ELR (cell line): ENCODE measurements around the gene P4HTM.
"Not testable (repeated sequence)": the region's sequence is repeated elsewhere in the genome, so short reads cannot be mapped to it uniquely, and the experiment has no call there.

Experiments used
- DNase-seq: peaks from one replicate; pipeline ENCODE4 v3.0.0-alpha.2; 2015; ENCODE audit warnings: low read depth

P4HTM gene

GRCh38 chr3:49008627-49009026, 18.6 kb downstream of the P4HTM start:
- not testable (repeated sequence) for DNase-seq

- no peak for DNase-seq
These were observed 19.4 kb downstream of the P4HTM start for GRCh38 chr3:49009396-49009795.

GRCh38 chr3:49012441-49013017, 22.5 kb downstream of the P4HTM start:
- no peak for DNase-seq

GRCh38 chr3:49013113-49013737, 23.2 kb downstream of the P4HTM start:
- no peak for DNase-seq

GRCh38 chr3:49013738-49014660, 24.0 kb downstream of the P4HTM start:
- DNase-seq = peak; percentile 60

GRCh38 chr3:49015072-49015471, 25.0 kb downstream of the P4HTM start:
- no peak for DNase-seq

- peak; percentile 57 for DNase-seq
These were observed 25.7 kb downstream of the P4HTM start for GRCh38 chr3:49015765-49016164.

- no peak for DNase-seq
These were observed 26.6 kb downstream of the P4HTM start for GRCh38 chr3:49016414-49017228.

- DNase-seq = peak; percentile 28
These were observed 27.4 kb downstream of the P4HTM start for GRCh38 chr3:49017229-49017970.

- peak; percentile 66 for DNase-seq
These were observed 28.1 kb downstream of the P4HTM start, which contains the start of gene DALRD3 for GRCh38 chr3:49017971-49018706. Gene DALRD3, minus strand, starts transcription at chr3:49018580. Its CDS starts 16 bp downstream, at chr3:49018564.

GRCh38 chr3:49018707-49019006, 28.6 kb downstream of the P4HTM start:
- peak; percentile 28 for DNase-seq

- no peak for DNase-seq
These were observed 29.9 kb downstream of the P4HTM start for GRCh38 chr3:49019941-49020329.

- peak; percentile 40 for DNase-seq
These were observed 30.5 kb downstream of the P4HTM start for GRCh38 chr3:49020330-49021212.

GRCh38 chr3:49021213-49021812, 31.3 kb downstream of the P4HTM start:
- DNase-seq = peak; percentile 98

GRCh38 chr3:49021813-49022687, 32.0 kb downstream of the P4HTM start, which contains the start of gene NDUFAF3:
Gene NDUFAF3, plus strand, starts transcription at chr3:49022121. Its CDS starts 24 bp downstream, at chr3:49022145.
- peak; percentile 92 for DNase-seq

GRCh38 chr3:49022688-49023171, 32.7 kb downstream of the P4HTM start:
- DNase-seq = peak; percentile 60

GRCh38 chr3:49023775-49024174, 33.7 kb downstream of the P4HTM start:
- DNase-seq = no peak

- no peak for DNase-seq
These were observed 34.4 kb downstream of the P4HTM start for GRCh38 chr3:49024449-49024848.
